ENCODE measurements around the gene ZEB2. TPM values are rescaled to one million over a fixed set of nuclear protein-coding genes. Genes with fewer than 3 reads are reported as not detected.

The ZEB2 gene
- polyA plus RNA-seq, 1 donor from 2014 or later: 2.2 TPM

DNA sequence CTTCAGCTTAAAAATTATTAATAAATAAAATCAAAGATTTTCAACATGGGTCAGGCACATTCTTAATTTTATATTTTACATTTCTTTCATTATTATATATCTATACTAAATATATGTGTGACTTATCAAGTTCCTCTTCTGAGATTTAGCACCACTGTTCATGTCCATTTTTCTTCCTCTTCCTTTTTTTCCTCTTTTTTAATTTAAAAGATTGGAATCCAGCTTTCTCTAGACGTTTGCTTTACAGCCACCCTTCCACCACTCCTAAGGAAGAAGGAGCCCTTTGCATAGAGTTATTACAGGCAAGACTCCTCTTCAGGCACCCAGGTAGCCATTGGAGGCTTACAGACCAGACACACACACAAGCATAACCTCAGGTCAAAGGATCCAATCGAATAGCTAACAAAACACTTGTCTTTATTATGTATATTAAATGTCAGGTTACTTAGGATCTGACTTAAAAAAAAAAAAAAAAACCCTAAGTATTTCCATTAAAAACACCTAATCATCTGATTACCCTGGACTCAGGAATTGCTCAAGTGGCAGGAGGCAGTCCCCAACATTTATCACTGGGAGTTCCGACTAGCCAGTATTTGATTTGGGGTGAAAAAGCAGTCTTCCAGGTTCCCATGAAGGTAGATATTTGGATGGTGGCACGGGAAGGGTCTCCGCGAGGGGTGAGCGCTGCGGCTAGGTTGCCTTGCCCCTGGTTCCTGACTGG is 2.4 kb upstream of the ZEB2 start:
- no peak overlapping the region for H2AFZ ChIP-seq (ENCODE audit: low read depth, low read length)
- H3K27ac ChIP-seq (ENCODE audit: low read length): no peak overlapping the region
- H3F3A ChIP-seq (ENCODE audit: insufficient read depth, low read length, poor library complexity, severe bottlenecking): no peaks in the 10 kb centered on the region
- H3K9ac ChIP-seq (ENCODE audit: low read length): no peak overlapping the region
- no peak overlapping the region for H3K4me2 ChIP-seq (ENCODE audit: low read length)
- H3K4me3 ChIP-seq (ENCODE audit: low read length): no peak overlapping the region
- no peaks in the 10 kb centered on the region for H3K9me2 ChIP-seq (ENCODE audit: insufficient read depth, low read length)
- H4K20me1 ChIP-seq (ENCODE audit: insufficient read depth): no peaks in the 10 kb centered on the region
- H3K9me3 ChIP-seq (ENCODE audit: low read length): no peaks in the 10 kb centered on the region
- no peak for TF ChIP-seq SMC3 (conservative IDR thresholded peaks at IDR 0.05; ENCODE audit: poor library complexity)
- no peak for TF ChIP-seq RAD21 (conservative IDR thresholded peaks at IDR 0.05)
- no peak for TF ChIP-seq POLR2AphosphoS5 (IDR thresholded peaks at IDR 0.05)
- TF ChIP-seq TAF1 (IDR thresholded peaks at IDR 0.05; ENCODE audit: low read depth): no peak
- no peak for TF ChIP-seq MXI1 (conservative IDR thresholded peaks at IDR 0.05; ENCODE audit: poor library complexity, severe bottlenecking)
- TF ChIP-seq, protein P1, sequence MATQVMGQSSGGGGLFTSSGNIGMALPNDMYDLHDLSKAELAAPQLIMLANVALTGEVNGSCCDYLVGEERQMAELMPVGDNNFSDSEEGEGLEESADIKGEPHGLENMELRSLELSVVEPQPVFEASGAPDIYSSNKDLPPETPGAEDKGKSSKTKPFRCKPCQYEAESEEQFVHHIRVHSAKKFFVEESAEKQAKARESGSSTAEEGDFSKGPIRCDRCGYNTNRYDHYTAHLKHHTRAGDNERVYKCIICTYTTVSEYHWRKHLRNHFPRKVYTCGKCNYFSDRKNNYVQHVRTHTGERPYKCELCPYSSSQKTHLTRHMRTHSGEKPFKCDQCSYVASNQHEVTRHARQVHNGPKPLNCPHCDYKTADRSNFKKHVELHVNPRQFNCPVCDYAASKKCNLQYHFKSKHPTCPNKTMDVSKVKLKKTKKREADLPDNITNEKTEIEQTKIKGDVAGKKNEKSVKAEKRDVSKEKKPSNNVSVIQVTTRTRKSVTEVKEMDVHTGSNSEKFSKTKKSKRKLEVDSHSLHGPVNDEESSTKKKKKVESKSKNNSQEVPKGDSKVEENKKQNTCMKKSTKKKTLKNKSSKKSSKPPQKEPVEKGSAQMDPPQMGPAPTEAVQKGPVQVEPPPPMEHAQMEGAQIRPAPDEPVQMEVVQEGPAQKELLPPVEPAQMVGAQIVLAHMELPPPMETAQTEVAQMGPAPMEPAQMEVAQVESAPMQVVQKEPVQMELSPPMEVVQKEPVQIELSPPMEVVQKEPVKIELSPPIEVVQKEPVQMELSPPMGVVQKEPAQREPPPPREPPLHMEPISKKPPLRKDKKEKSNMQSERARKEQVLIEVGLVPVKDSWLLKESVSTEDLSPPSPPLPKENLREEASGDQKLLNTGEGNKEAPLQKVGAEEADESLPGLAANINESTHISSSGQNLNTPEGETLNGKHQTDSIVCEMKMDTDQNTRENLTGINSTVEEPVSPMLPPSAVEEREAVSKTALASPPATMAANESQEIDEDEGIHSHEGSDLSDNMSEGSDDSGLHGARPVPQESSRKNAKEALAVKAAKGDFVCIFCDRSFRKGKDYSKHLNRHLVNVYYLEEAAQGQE (IDR thresholded peaks at IDR 0.05; ENCODE audit: borderline replicate concordance): no peak
- no peak for TF ChIP-seq EP300 (conservative IDR thresholded peaks at IDR 0.05; ENCODE audit: poor library complexity, severe bottlenecking)
- TF ChIP-seq, protein P2, sequence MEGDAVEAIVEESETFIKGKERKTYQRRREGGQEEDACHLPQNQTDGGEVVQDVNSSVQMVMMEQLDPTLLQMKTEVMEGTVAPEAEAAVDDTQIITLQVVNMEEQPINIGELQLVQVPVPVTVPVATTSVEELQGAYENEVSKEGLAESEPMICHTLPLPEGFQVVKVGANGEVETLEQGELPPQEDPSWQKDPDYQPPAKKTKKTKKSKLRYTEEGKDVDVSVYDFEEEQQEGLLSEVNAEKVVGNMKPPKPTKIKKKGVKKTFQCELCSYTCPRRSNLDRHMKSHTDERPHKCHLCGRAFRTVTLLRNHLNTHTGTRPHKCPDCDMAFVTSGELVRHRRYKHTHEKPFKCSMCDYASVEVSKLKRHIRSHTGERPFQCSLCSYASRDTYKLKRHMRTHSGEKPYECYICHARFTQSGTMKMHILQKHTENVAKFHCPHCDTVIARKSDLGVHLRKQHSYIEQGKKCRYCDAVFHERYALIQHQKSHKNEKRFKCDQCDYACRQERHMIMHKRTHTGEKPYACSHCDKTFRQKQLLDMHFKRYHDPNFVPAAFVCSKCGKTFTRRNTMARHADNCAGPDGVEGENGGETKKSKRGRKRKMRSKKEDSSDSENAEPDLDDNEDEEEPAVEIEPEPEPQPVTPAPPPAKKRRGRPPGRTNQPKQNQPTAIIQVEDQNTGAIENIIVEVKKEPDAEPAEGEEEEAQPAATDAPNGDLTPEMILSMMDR (IDR thresholded peaks at IDR 0.05; ENCODE audit: poor library complexity, severe bottlenecking): no peak
- TF ChIP-seq EZH2 (IDR thresholded peaks at IDR 0.05; ENCODE audit: borderline replicate concordance, insufficient read depth, low read length, poor library complexity, severe bottlenecking): no peak
- H3K79me2 ChIP-seq (replicated peaks; ENCODE audit: insufficient read depth, low read length): peaks cover 22% of the 10 kb centered on the region
- no peaks in the 10 kb centered on the region for H3K36me3 ChIP-seq (ENCODE audit: insufficient read depth, low read length)
- H3K27me3 ChIP-seq (ENCODE audit: insufficient read depth, low read depth, low read length): peaks cover 45% of the 10 kb centered on the region

DNA sequence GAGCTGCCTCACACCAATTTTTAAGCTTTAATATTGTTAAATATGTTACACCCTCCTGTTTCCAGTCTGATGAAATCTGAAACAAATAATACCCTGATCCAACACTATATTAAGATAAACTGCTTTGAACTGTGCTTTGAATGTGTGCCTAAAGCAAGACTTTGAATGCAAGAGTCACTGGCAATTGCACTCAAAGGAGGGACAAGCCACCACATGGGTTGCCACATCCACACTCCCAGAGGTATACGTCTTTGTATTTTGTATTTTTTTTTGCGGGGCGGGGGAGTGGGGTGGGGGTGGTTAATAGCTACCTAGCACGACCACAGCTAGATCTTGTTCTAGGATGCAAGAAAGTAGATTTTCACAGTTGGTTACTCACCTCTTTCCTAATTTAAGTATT is 1.8 kb upstream of the ZEB2 start:
- Histone ChIP-seq H3K9me3 (ENCODE audit: low read length) (no peaks in the 10 kb centered on the region), H2AFZ (ENCODE audit: low read depth, low read length) (no peak overlapping the region), H3K79me2 (replicated peaks; ENCODE audit: insufficient read depth, low read length) (peaks cover 26% of the 10 kb centered on the region), H3K9ac (ENCODE audit: low read length) (no peak overlapping the region), H3K36me3 (ENCODE audit: insufficient read depth, low read length) (no peaks in the 10 kb centered on the region), H3K4me3 (ENCODE audit: low read length) (no peak overlapping the region), H4K20me1 (ENCODE audit: insufficient read depth) (no peaks in the 10 kb centered on the region), H3K27ac (ENCODE audit: low read length) (no peak overlapping the region), H3F3A (ENCODE audit: insufficient read depth, low read length, poor library complexity, severe bottlenecking) (no peaks in the 10 kb centered on the region), H3K9me2 (ENCODE audit: insufficient read depth, low read length) (no peaks in the 10 kb centered on the region), H3K4me2 (ENCODE audit: low read length) (no peak overlapping the region), H3K27me3 (ENCODE audit: insufficient read depth, low read depth, low read length) (peaks cover 47% of the 10 kb centered on the region)
- TF ChIP-seq RAD21 (conservative IDR thresholded peaks at IDR 0.05) (no peak), SMC3 (conservative IDR thresholded peaks at IDR 0.05; ENCODE audit: poor library complexity) (no peak), EP300 (conservative IDR thresholded peaks at IDR 0.05; ENCODE audit: poor library complexity, severe bottlenecking) (no peak), EZH2 (IDR thresholded peaks at IDR 0.05; ENCODE audit: borderline replicate concordance, insufficient read depth, low read length, poor library complexity, severe bottlenecking) (no peak), MXI1 (conservative IDR thresholded peaks at IDR 0.05; ENCODE audit: poor library complexity, severe bottlenecking) (no peak), POLR2AphosphoS5 (IDR thresholded peaks at IDR 0.05) (no peak), TAF1 (IDR thresholded peaks at IDR 0.05; ENCODE audit: low read depth) (no peak)
- TF ChIP-seq, protein P1 (IDR thresholded peaks at IDR 0.05; ENCODE audit: borderline replicate concordance): no peak
- TF ChIP-seq, protein P2 (IDR thresholded peaks at IDR 0.05; ENCODE audit: poor library complexity, severe bottlenecking): no peak
